ENCODE measurements around the gene MT1A.

DNA sequence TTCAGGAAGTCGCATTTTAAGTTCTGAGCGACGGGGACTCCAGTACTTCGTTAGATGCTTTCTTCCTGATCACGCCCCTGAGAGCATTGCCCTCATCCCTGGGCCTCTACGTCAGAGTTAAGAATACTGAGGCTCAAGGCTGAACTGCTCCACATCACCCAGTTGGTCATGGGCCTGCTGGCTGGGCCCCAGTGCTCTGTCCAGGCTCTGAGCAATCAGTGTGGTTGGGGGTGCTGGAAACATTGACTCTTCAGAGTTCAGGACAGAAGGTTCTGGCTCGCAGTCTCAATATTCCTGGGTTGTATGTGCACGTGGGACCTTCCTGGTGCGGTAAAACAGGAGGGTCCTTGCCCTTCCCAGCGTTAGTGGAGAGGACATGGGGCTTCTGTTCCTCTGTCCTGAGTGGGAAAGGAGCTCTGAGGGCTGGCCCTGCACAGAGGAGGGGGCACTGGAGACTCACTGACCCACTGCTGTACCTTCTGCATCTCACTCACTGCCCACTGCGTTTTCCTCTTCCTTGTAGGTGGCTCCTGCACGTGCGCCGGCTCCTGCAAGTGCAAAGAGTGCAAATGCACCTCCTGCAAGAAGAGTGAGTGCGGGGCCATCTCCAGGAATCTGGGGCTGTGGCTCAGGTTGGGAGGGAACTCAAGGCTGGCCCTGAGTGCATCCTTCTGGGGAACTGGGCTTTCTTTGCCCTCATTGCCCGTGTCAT, 12.4 kb upstream of the MT1A start:
- TF ChIP-seq, protein P1, sequence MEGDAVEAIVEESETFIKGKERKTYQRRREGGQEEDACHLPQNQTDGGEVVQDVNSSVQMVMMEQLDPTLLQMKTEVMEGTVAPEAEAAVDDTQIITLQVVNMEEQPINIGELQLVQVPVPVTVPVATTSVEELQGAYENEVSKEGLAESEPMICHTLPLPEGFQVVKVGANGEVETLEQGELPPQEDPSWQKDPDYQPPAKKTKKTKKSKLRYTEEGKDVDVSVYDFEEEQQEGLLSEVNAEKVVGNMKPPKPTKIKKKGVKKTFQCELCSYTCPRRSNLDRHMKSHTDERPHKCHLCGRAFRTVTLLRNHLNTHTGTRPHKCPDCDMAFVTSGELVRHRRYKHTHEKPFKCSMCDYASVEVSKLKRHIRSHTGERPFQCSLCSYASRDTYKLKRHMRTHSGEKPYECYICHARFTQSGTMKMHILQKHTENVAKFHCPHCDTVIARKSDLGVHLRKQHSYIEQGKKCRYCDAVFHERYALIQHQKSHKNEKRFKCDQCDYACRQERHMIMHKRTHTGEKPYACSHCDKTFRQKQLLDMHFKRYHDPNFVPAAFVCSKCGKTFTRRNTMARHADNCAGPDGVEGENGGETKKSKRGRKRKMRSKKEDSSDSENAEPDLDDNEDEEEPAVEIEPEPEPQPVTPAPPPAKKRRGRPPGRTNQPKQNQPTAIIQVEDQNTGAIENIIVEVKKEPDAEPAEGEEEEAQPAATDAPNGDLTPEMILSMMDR (IDR thresholded peaks at IDR 0.05; ENCODE audit: low read length), result no peak
- no peak for TF ChIP-seq EZH2 (optimal IDR thresholded peaks at IDR 0.05; ENCODE audit: low read depth, low read length)

All from MM.1S (cell line).